NCI-H2227 treated with DMSO at 0.1 percent for 48 hours (cell line): Measurements from ENCODE around the gene DNAJB2.

Experiments used
- DNase-seq: peaks from one replicate; lab custom pipeline; 2025; lab: John Stamatoyannopoulos, UW

Gene DNAJB2

GRCh38 chr2:219279151-219279915 lies at the start of gene DNAJB2:
DNAJB2 (plus strand) TSS chr2:219279366; CDS start chr2:219279834, 468 bp downstream.
- DNase-seq, result peak; percentile 96

- DNase-seq, result no peak
Measured at GRCh38 chr2:219230059-219230540, 49.1 kb upstream of the DNAJB2 start.

DNA sequence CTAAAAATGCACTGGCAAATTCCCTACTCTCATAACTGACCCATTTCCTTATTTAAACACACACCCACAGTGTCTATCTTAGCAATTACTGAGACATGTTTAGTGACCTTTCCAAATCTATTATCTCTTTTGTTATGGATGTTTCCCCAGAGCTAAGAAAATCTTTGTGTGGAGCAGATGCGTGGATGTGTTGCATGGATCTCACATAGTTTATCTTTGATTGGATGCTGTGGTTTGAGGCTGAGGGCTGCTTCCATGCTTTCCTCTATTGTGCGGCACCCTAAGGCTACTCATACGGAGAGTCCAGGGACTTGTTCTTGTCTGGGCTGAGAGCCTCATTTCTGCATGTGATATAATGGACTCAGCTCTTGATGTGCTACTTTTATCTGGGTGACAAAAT lies 44.8 kb upstream of the DNAJB2 start:
- no peak for DNase-seq

GRCh38 chr2:219243291-219243761 lies 35.8 kb upstream of the DNAJB2 start:
- DNase-seq, result no peak

GRCh38 chr2:219244789-219245147 lies 34.4 kb upstream of the DNAJB2 start:
- DNase-seq, result no peak

- DNase-seq, result peak; percentile 82
Measured at GRCh38 chr2:219245148-219245898, 33.8 kb upstream of the DNAJB2 start, which contains the start of the genes GLB1L and STK16. GLB1L (minus strand) TSS chr2:219245444; CDS start chr2:219243573, 1,871 bp downstream. STK16 (plus strand) TSS chr2:219245479; CDS start chr2:219246000, 521 bp downstream.

DNA sequence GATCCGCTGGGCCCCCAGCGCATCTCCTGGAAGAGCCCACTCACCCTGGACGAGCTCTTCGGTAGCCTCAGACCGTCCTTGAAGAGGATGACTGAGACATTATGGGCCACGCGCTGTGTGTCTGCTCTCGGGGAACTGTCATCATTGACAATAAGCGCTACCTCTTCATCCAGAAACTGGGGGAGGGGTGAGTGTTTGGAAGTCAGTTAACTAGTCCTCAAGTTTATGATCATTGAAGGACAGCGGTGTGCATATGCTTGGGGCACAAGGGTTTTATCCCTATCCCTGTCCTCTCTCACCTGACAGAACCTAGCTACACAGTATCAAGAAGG lies 33.3 kb upstream of the DNAJB2 start:
- no peak for DNase-seq

GRCh38 chr2:219246559-219246958 lies 32.6 kb upstream of the DNAJB2 start:
- DNase-seq, result no peak

DNA sequence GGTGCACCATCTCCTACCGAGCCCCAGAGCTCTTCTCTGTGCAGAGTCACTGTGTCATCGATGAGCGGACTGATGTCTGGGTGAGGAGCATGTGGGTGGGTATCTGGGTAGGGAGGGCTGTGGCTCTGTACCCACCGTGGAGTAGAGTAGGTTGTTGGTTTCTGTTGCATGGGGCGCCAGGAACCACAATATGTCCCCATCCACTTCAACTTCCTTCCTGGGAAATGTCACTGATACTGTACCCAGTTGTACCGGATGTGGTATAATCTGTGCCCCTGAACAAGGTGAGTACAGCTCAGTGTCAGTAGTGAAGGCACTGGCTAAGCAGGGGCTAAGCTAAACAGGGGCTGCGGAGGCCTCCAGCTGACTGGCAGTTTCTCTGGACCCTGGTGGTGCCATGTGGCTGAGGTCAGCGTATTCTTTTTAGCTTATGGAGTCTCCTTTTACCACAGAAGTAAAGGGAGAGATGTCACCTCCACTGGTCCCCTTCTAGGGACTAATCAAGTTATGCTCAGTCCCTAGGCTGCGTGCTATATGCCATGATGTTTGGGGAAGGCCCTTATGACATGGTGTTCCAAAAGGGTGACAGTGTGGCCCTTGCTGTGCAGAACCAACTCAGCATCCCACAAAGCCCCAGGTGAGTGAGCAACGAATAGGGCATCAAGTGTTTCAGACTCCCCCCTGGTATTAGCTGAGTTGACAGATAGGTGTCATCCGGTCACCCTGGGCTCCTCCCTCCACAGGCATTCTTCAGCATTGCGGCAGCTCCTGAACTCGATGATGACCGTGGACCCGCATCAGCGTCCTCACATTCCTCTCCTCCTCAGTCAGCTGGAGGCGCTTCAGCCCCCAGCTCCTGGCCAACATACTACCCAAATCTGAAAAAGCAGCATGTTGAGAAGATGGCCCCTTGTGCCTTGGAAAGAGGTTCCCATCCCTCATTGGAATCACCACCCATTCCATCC lies 31.2 kb upstream of the DNAJB2 start:
- DNase-seq, result no peak

GRCh38 chr2:219248845-219249202 lies 30.3 kb upstream of the DNAJB2 start:
- no peak for DNase-seq

GRCh38 chr2:219249203-219249980 lies 29.8 kb upstream of the DNAJB2 start:
- DNase-seq, result no peak

- no peak for DNase-seq
Measured at GRCh38 chr2:219250049-219250781, 29.0 kb upstream of the DNAJB2 start.

GRCh38 chr2:219251656-219252055 lies 27.5 kb upstream of the DNAJB2 start:
- DNase-seq, result no peak

GRCh38 chr2:219252084-219252483 lies 27.1 kb upstream of the DNAJB2 start:
- DNase-seq, result no peak

DNA sequence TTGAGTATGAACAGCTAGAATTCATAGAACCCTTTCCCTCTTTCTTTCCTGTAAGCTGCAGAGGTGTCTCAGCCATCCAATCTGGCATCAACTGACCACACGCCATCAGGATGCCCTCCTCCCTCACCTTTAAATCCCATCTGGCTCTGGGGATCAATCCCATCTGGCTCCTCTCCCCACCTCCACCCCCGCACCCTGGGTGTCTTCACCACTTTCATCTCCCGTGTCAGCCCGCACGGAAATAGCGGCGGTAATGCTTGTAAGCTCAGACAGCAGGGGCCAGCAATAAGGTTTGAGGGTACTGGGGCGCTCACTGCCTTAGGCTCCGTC lies 26.6 kb upstream of the DNAJB2 start:
- no peak for DNase-seq

DNA sequence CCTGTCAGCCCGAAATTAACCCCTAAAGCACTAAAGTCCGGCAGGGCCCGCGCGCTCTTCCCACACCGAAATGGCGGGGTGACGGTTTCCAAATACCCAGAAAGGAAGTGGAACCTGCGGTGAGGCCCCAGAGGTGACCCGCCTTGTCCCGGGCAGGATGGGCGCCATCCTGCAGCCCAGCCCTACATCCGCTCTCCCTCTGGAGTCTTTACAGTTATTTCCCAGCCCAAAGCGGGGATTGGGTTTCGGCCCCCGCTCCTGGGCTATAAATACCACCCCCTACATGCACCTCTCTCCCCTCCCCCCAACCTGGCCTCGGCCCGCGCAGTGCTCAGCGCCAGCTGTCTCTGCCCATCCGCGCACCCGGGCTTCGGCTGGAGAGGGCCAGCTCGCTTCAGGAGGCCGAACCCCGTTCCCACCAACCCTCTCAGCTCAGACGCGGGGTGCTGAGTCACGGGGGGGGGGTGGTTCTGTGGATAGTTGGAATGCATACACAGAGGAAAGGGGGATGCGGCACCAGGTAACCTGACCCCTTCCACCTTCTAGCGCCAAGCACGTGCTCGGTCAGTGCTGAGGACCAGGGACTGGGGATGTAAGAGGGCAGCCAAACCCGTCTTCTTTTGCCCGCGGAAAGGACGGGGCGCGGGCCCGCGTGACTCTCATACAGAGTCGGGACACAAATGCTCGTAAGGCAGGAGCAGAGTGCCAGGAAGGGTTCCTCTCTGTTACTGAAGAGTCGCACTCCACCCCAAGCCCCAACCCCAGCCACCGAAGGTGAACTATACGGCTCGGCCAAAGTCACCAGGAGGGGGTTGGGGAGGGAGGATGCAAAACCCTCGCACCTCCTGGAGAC lies 26.0 kb upstream of the DNAJB2 start, which contains the start of gene TUBA4B:
TSS of gene TUBA4B (plus strand) at position 344 of the 853 bp plus-strand sequence. CDS start at position 509, 165 bp downstream.
- no peak for DNase-seq

- peak; percentile 52 for DNase-seq
Measured at GRCh38 chr2:219253753-219254589, 25.2 kb upstream of the DNAJB2 start, which contains the start of gene TUBA4A. TUBA4A (minus strand) TSS chr2:219253918; CDS start chr2:219253858, 60 bp downstream.

DNA sequence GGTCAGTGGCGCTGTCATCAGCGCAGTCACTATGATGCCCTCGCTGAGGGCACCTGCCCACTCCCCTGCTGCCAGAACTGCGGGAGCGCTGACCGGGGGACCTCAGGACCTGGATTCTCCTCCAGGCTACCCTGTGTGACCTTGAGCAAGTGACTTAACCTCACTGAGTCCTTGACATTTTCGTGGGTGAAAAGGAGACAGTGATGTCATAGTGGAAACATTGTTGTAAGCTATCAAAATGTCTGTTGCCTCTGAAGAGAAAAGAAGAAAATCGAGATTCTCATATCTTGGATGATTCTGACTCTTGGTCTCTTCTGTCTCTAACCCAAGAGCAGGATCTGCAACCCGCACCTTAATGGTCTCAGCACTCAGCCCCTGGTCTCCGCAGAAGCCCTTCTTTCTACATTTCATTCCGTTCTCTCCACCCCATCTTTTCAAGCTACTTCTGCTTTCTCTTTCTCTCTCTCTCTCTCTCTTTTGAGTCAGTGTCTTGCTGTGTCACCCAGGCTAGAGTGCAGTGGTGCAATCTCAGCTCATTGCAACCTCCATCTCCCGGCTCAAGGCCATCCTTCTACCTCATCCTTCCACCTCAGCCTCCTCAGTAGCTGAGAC lies 24.5 kb upstream of the DNAJB2 start:
- DNase-seq, result no peak
